Neural progenitor cell (in vitro differentiated cells): ENCODE data around the gene PIGK.

Source experiments
- EZH2 ChIP-seq: fragments of 200-600 bp; sonication (generic); IDR thresholded peaks from 2 replicates; pipeline ENCODE4 v1.6.1; 2017; ENCODE audit warnings: antibody characterized with exemption, mild to moderate bottlenecking, moderate library complexity
- EZH2phosphoT487 ChIP-seq: fragments of 200-600 bp; sonication (generic); IDR thresholded peaks from 2 replicates; pipeline ENCODE4 v1.6.1; 2017; ENCODE audit warnings: antibody characterized with exemption
- TF ChIP-seq, protein P1 (sequence below): fragments of 200-600 bp; sonication (generic); IDR thresholded peaks from 2 replicates; pipeline ENCODE4 v1.5.1; 2017; ENCODE audit warnings: antibody characterized with exemption, mild to moderate bottlenecking

DNA sequence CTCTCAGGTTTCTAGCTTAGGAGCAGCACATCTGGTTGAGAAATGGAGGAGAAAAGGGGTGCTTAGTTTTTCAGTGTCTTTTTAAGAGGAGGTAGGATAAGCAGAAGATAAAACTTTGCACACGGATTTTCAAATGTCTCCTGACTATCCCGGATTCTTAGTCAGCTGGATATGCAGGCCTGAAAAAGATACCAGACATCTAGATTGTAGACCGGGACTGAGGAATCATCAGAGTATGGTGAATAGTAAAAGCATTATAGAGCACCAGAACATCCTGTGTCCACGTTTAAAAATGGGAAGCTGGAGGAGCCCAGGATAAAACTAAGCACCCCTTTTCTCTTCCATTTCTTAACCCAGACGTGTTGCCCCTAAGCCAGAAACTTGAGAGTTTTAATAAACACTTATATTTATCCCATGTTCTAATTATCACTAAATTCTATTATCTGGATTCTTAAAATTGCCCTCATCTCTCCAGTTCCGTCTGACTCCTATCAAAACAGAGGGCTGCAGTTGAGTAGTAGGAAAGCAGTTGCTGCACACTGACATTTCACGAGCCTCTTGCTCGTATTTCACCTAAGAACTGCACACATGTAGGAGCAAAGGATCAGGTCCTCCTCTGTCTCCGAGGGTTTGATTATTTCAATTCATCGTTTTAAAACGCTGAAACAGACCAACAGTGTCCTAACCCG, 609 bp downstream of the PIGK start:
- TF ChIP-seq, protein P1, sequence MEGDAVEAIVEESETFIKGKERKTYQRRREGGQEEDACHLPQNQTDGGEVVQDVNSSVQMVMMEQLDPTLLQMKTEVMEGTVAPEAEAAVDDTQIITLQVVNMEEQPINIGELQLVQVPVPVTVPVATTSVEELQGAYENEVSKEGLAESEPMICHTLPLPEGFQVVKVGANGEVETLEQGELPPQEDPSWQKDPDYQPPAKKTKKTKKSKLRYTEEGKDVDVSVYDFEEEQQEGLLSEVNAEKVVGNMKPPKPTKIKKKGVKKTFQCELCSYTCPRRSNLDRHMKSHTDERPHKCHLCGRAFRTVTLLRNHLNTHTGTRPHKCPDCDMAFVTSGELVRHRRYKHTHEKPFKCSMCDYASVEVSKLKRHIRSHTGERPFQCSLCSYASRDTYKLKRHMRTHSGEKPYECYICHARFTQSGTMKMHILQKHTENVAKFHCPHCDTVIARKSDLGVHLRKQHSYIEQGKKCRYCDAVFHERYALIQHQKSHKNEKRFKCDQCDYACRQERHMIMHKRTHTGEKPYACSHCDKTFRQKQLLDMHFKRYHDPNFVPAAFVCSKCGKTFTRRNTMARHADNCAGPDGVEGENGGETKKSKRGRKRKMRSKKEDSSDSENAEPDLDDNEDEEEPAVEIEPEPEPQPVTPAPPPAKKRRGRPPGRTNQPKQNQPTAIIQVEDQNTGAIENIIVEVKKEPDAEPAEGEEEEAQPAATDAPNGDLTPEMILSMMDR = no peak
- TF ChIP-seq EZH2 (no peak), EZH2phosphoT487 (no peak)
